Keratinocyte (primary cell): Measurements from ENCODE around the gene DNASE1L3. TPM values are rescaled to one million over a fixed set of nuclear protein-coding genes. Genes with fewer than 3 reads are reported as not detected.

Experiments
- DNase-seq: peaks from one replicate; pipeline ENCODE4 v3.0.0-alpha.2; 2011; ENCODE audit warnings: low read depth, missing footprints, low spot score
- FAIRE-seq: peaks from 2 replicates; lab custom pipeline; 2011; peaks lifted over from hg19 to GRCh38; lab: Jason Lieb, UNC
- H2AFZ ChIP-seq: 2 replicates; pipeline ENCODE4 v1.6.0; 2012; ENCODE audit warnings: low read length, control low read depth, inconsistent platforms; ENCODE audit not compliant: control insufficient read depth
- H3K27ac ChIP-seq: 2 replicates; pipeline ENCODE4 v1.5.1; 2011; ENCODE audit warnings: low read length; ENCODE audit not compliant: control insufficient read depth, insufficient read depth
- H3K27me3 ChIP-seq: 3 replicates; pipeline ENCODE4 v1.6.0; 2011; ENCODE audit warnings: low read length; ENCODE audit not compliant: control insufficient read depth, insufficient read depth; ENCODE audit errors: extremely low read depth
- H3K36me3 ChIP-seq, 2 experiments: 2 replicates in 1 of 2; 3 replicates in 1 of 2; pipeline ENCODE4 v1.5.1; 2011; ENCODE audit warnings: low read length in 2 of 2, mild to moderate bottlenecking in 1 of 2; ENCODE audit not compliant: control insufficient read depth in 2 of 2, insufficient read depth in 2 of 2; ENCODE audit errors: extremely low read depth in 1 of 2
- H3K4me1 ChIP-seq: 3 replicates; pipeline ENCODE4 v1.5.1; 2011; ENCODE audit warnings: low read length; ENCODE audit not compliant: control insufficient read depth, insufficient read depth; ENCODE audit errors: extremely low read depth
- H3K4me2 ChIP-seq: 3 replicates; pipeline ENCODE4 v1.6.0; 2011; ENCODE audit warnings: low read depth, low read length; ENCODE audit not compliant: control insufficient read depth, insufficient read depth; ENCODE audit errors: extremely low read depth
- H3K4me3 ChIP-seq, 3 experiments: fragments of 200-600 bp in 1 of 3; sonication (generic) in 1 of 3; 2 replicates in 2 of 3; 3 replicates in 1 of 3; pipeline ENCODE4 v1.5.1; 2011 to 2016; ENCODE audit warnings: low read length in 3 of 3, mild to moderate bottlenecking in 3 of 3, control low read depth in 2 of 3, inconsistent platforms in 1 of 3, low read depth in 1 of 3, mixed read lengths in 1 of 3, mixed run types in 1 of 3, moderate library complexity in 1 of 3; ENCODE audit not compliant: control insufficient read depth in 2 of 3, insufficient read depth in 2 of 3; ENCODE audit errors: extremely low read depth in 1 of 3
- H3K79me2 ChIP-seq: 2 replicates; pipeline ENCODE4 v1.6.0; 2012; ENCODE audit warnings: low read length; ENCODE audit not compliant: control insufficient read depth, insufficient read depth
- H3K9ac ChIP-seq: 3 replicates; pipeline ENCODE4 v1.6.0; 2011; ENCODE audit warnings: low read length; ENCODE audit not compliant: control insufficient read depth, insufficient read depth; ENCODE audit errors: extremely low read depth
- H3K9me1 ChIP-seq: 3 replicates; pipeline ENCODE4 v1.6.0; 2011; ENCODE audit warnings: low read length; ENCODE audit not compliant: control insufficient read depth, insufficient read depth; ENCODE audit errors: extremely low read depth
- H3K9me3 ChIP-seq: 2 replicates; pipeline ENCODE4 v1.5.1; 2012; ENCODE audit warnings: low read depth, low read length; ENCODE audit not compliant: control insufficient read depth
- H4K20me1 ChIP-seq: 3 replicates; pipeline ENCODE4 v1.6.0; 2011; ENCODE audit warnings: low read length; ENCODE audit not compliant: control insufficient read depth, insufficient read depth; ENCODE audit errors: extremely low read depth
- CTCF ChIP-seq, 3 experiments: IDR thresholded peaks in 1 of 3; conservative IDR thresholded peaks in 1 of 3; optimal IDR thresholded peaks in 1 of 3; 2 replicates in 2 of 3; 3 replicates in 1 of 3; pipeline versions ENCODE3 to v1.5.1; 2011; ENCODE audit warnings: low read length in 3 of 3, mild to moderate bottlenecking in 3 of 3, moderate library complexity in 2 of 3, control low read depth in 1 of 3, inconsistent platforms in 1 of 3; ENCODE audit not compliant: insufficient read depth in 2 of 3; ENCODE audit errors: extremely low read depth in 1 of 3
- EZH2 ChIP-seq: IDR thresholded peaks from one replicate; pipeline ENCODE4 v1.6.1; 2012; ENCODE audit warnings: inconsistent platforms, mild to moderate bottlenecking, low read length, moderate library complexity
- dilution Hi-C: fragments of 300-500 bp; cut with MboI; formaldehyde crosslinking; loops from one replicate; pipeline ENCODE4 v1.7.0; 2020; ENCODE audit warnings: low sequenced_read_pairs; ENCODE audit not compliant: extremely low pct_ligation_motif_present
- polyA plus RNA-seq, 5 experiments: library from polyadenylated mRNA; depleted of rRNA in 3 of 5; stranded (reverse) in 3 of 5; stranded (forward) in 1 of 5; unstranded in 1 of 5; fragments of >200 nt; gene quantifications; 1 replicate in 1 of 5; 2 replicates in 3 of 5; 3 replicates in 1 of 5; pipeline versions ENCODE4 v1.2.1 to v1.2.3, GENCODE V29; 2011 to 2012; ENCODE audit warnings: missing spikeins in 2 of 5, low read depth in 1 of 5, low replicate concordance in 1 of 5

Gene DNASE1L3
- polyA plus RNA-seq, 1 donor (not counting 4 experiments of a cell fraction or from before 2014, with no cell fraction given): 1.9 TPM

GRCh38 chr3:58173669-58174398 is 36.9 kb downstream of the DNASE1L3 start:
- Histone ChIP-seq H4K20me1 (peaks cover 13% of the 10 kb centered on the region), H3K9me3 (no peaks in the 10 kb centered on the region), H3K4me3 (no peak overlapping the region), H3K4me2 (no peak overlapping the region), H3K27ac (no peak overlapping the region), H2AFZ (no peak overlapping the region), H3K36me3 (peaks cover 26 to 31% of the 10 kb centered on the region in 2 experiments), H3K9me1 (no peaks in the 10 kb centered on the region), H3K27me3 (no peaks in the 10 kb centered on the region), H3K4me1 (peaks cover 34% of the 10 kb centered on the region), H3K79me2 (no peaks in the 10 kb centered on the region), H3K9ac (no peak overlapping the region)
- TF ChIP-seq CTCF (optimal IDR thresholded peaks at IDR 0.05 in 1 of 3, IDR thresholded peaks at IDR 0.05 in 1 of 3, conservative IDR thresholded peaks at IDR 0.05 in 1 of 3; ENCODE audit: extremely low read depth in 1 of 3, insufficient read depth in 2 of 3, low read length in 3 of 3): peak in 2 of 3 experiments; percentile 16 to 36
- no peak for TF ChIP-seq EZH2
- DNase-seq: no peak
- dilution Hi-C loops: no loop called here
- no peak for FAIRE-seq

- H2AFZ ChIP-seq: no peak overlapping the region
- no peak overlapping the region for H3K27ac ChIP-seq
- no peak for DNase-seq
- H3K36me3 ChIP-seq: peaks cover 30 to 37% of the 10 kb centered on the region in 2 experiments
- H3K4me3 ChIP-seq: no peak overlapping the region
- peaks cover 34% of the 10 kb centered on the region for H3K4me1 ChIP-seq
- peaks cover 16% of the 10 kb centered on the region for H4K20me1 ChIP-seq
- no peaks in the 10 kb centered on the region for H3K9me3 ChIP-seq
- FAIRE-seq: no peak
- H3K4me2 ChIP-seq: no peak overlapping the region
- no peak for TF ChIP-seq EZH2
- TF ChIP-seq CTCF (optimal IDR thresholded peaks at IDR 0.05 in 1 of 3, IDR thresholded peaks at IDR 0.05 in 1 of 3, conservative IDR thresholded peaks at IDR 0.05 in 1 of 3; ENCODE audit: extremely low read depth in 1 of 3, insufficient read depth in 2 of 3, low read length in 3 of 3): no peak
- dilution Hi-C loops: no loop called here
- no peaks in the 10 kb centered on the region for H3K79me2 ChIP-seq
- no peaks in the 10 kb centered on the region for H3K9me1 ChIP-seq
- H3K9ac ChIP-seq: no peak overlapping the region
- no peaks in the 10 kb centered on the region for H3K27me3 ChIP-seq
These were observed 37.6 kb downstream of the DNASE1L3 start for GRCh38 chr3:58173029-58173668.
